CD4-positive, alpha-beta T cell (primary cell): ENCODE results near the gene ETNK2. TPM values are rescaled to one million over a fixed set of nuclear protein-coding genes. Genes with fewer than 3 reads are reported as not detected.
A peak's percentile ranks its signal among the peaks of the same experiment; 100 is the strongest.

Source experiments
- ATAC-seq: fragments of 200-7000 bp; cut with Tn5 transposase; one replicate; pipeline ENCODE4 v1.10.0; 2022; ENCODE audit warnings: mild to moderate bottlenecking; ENCODE audit not compliant: poor library complexity
- CTCF ChIA-PET: fragments of 350-600 bp; sonication (Branson Sonifier 250); formaldehyde crosslinking; loops from one replicate; lab custom pipeline; 2021; ENCODE audit warnings: antibody characterized with exemption, inconsistent platforms; lab: Charles Lee
- POLR2A ChIA-PET: fragments of 350-600 bp; sonication (Branson Sonifier 250); formaldehyde crosslinking; loops from one replicate; lab custom pipeline; 2021; ENCODE audit warnings: antibody characterized with exemption, inconsistent platforms; lab: Charles Lee
- DNase-seq, 14 experiments: peaks; one replicate each; pipeline ENCODE4 v3.0.0-alpha.2; 2013 to 2020; ENCODE audit warnings: mixed read lengths in 2 of 14
- H3K27ac ChIP-seq, 2 donors: one replicate each; pipeline versions ENCODE4 v1.5.1 to v1.7.0; 2013; ENCODE audit warnings: low read length in 2 of 2, low read depth in 1 of 2, mild to moderate bottlenecking in 1 of 2
- H3K27me3 ChIP-seq, 2 experiments: 1 replicate in 1 of 2; 2 replicates in 1 of 2; pipeline versions ENCODE4 v1.6.1 to v1.7.0; 2013; ENCODE audit warnings: low read length in 2 of 2, control low read depth in 1 of 2, mild to moderate bottlenecking in 1 of 2, moderate library complexity in 1 of 2; ENCODE audit not compliant: insufficient read depth in 2 of 2, control insufficient read depth in 1 of 2
- H3K36me3 ChIP-seq: one replicate; pipeline ENCODE4 v1.6.1; 2013; ENCODE audit warnings: low read length, control low read depth; ENCODE audit not compliant: insufficient read depth
- H3K4me1 ChIP-seq: one replicate; pipeline ENCODE4 v1.6.1; 2013; ENCODE audit warnings: low read length, control low read depth; ENCODE audit not compliant: insufficient read depth
- H3K4me3 ChIP-seq: one replicate; pipeline ENCODE4 v1.5.1; 2013; ENCODE audit warnings: mild to moderate bottlenecking, low read length, moderate library complexity
- H3K9me3 ChIP-seq, 2 experiments: 1 replicate in 1 of 2; 2 replicates in 1 of 2; pipeline versions ENCODE4 v1.6.1 to v1.7.0; 2013; ENCODE audit warnings: low read length in 2 of 2, mild to moderate bottlenecking in 2 of 2, control low read depth in 1 of 2, moderate library complexity in 1 of 2; ENCODE audit not compliant: control insufficient read depth in 1 of 2, insufficient read depth in 1 of 2
- H3K27ac Mint-ChIP-seq: one replicate; pipeline ENCODE4 v1.8.0; 2020; ENCODE audit warnings: mixed read lengths
- H3K27me3 Mint-ChIP-seq: one replicate; pipeline ENCODE4 v1.8.0; 2021; ENCODE audit warnings: mixed read lengths
- H3K36me3 Mint-ChIP-seq: one replicate; pipeline ENCODE4 v1.8.0; 2021; ENCODE audit warnings: low read depth, mixed read lengths
- H3K4me1 Mint-ChIP-seq: one replicate; pipeline ENCODE4 v1.8.0; 2021; ENCODE audit warnings: low read depth, mixed read lengths
- H3K4me3 Mint-ChIP-seq: one replicate; pipeline ENCODE4 v1.8.0; 2020; ENCODE audit warnings: mild to moderate bottlenecking, mixed read lengths
- H3K9me3 Mint-ChIP-seq: one replicate; pipeline ENCODE4 v1.8.0; 2020; ENCODE audit warnings: mixed read lengths
- CTCF ChIP-seq: fragments of 200-600 bp; IDR thresholded peaks from one replicate; pipeline ENCODE4 v1.8.0; 2022; ENCODE audit warnings: antibody characterized with exemption, mild to moderate bottlenecking
- intact Hi-C, 2 experiments: fragments of 100-400 bp; cut with DNase I in 1 of 2; cut with micrococcal nuclease in 1 of 2; formaldehyde crosslinking; loops; one replicate each; pipeline versions ENCODE4 v1.15.1 to v1.9.0; 2023 to 2025; cut with DNase I, micrococcal nuclease
- total RNA-seq, 174 experiments: library from RNA in 2 of 174; stranded (reverse) in 2 of 174; gene quantifications; one replicate each; pipeline ENCODE4 v1.2.3 and lab custom pipeline; 2021 to 2026

ETNK2 gene
- total RNA-seq, 2 experiments from 2014 or later = 11.7 to 12.9 TPM

- Mint-ChIP-seq H3K4me3 (no peak overlapping the region), H3K27ac (no peak overlapping the region), H3K4me1 (peaks cover 23% of the 10 kb centered on the region), H3K36me3 (no peaks in the 10 kb centered on the region), H3K9me3 (no peaks in the 10 kb centered on the region), H3K27me3 (peaks cover 45% of the 10 kb centered on the region)
- H3K27ac ChIP-seq = no peak overlapping the region
- H3K4me3 ChIP-seq = no peak overlapping the region
- peaks cover 22% of the 10 kb centered on the region for H3K4me1 ChIP-seq
- POLR2A ChIA-PET = no interaction called here
- no peak for ATAC-seq
- H3K27me3 ChIP-seq = peaks cover 19 to 36% of the 10 kb centered on the region in 2 experiments
- intact Hi-C loops = no loop called here
- H3K36me3 ChIP-seq = no peaks in the 10 kb centered on the region
- H3K9me3 ChIP-seq = no peaks in the 10 kb centered on the region
- no peak for TF ChIP-seq CTCF
- CTCF ChIA-PET = interaction anchor here (1.0 kb wide), 1 partner anchor 15 kb away, joined by 4 read pairs; no protein-coding TSS in a partner anchor
- no peak for DNase-seq
Observed at GRCh38 chr1:204192046-204192445, 40.2 kb upstream of the ETNK2 start.

GRCh38 chr1:204191456-204191855, 39.6 kb upstream of the ETNK2 start:
- ChIA-PET POLR2A (no interaction called here), CTCF (interaction anchor here (1.0 kb wide), 1 partner anchor 16 kb away, joined by 4 read pairs; no protein-coding TSS in a partner anchor)
- DNase-seq (no peak), ATAC-seq (no peak)
- H3K27ac ChIP-seq = no peak overlapping the region
- Mint-ChIP-seq H3K4me3 (no peak overlapping the region), H3K4me1 (peaks cover 23% of the 10 kb centered on the region), H3K27ac (no peak overlapping the region), H3K36me3 (no peaks in the 10 kb centered on the region), H3K9me3 (no peaks in the 10 kb centered on the region), H3K27me3 (peaks cover 50% of the 10 kb centered on the region)
- H3K27me3 ChIP-seq = peaks cover 21 to 42% of the 10 kb centered on the region in 2 experiments
- H3K4me1 ChIP-seq = peaks cover 22% of the 10 kb centered on the region
- no peaks in the 10 kb centered on the region for H3K36me3 ChIP-seq
- H3K9me3 ChIP-seq = no peaks in the 10 kb centered on the region
- intact Hi-C loops = no loop called here
- no peak overlapping the region for H3K4me3 ChIP-seq
- no peak for TF ChIP-seq CTCF

- POLR2A ChIA-PET = no interaction called here
- Mint-ChIP-seq H3K4me3 (no peak overlapping the region), H3K27ac (peak overlapping the region; percentile 25), H3K27me3 (peaks cover 50% of the 10 kb centered on the region), H3K4me1 (peaks cover 23% of the 10 kb centered on the region), H3K36me3 (no peaks in the 10 kb centered on the region), H3K9me3 (no peaks in the 10 kb centered on the region)
- Histone ChIP-seq H3K9me3 (no peaks in the 10 kb centered on the region), H3K27ac (no peak overlapping the region), H3K4me1 (peaks cover 22% of the 10 kb centered on the region), H3K27me3 (peaks cover 21 to 48% of the 10 kb centered on the region in 2 experiments), H3K36me3 (no peaks in the 10 kb centered on the region), H3K4me3 (no peak overlapping the region)
- ATAC-seq (peak; percentile 65), DNase-seq (peak in 4 of 14 experiments; percentile 25 to 66 (median 46))
- TF ChIP-seq CTCF = no peak
- intact Hi-C loops = no loop called here
- CTCF ChIA-PET = interaction anchor here (1.1 kb wide), 1 partner anchor 28 kb away, joined by 3 read pairs; no protein-coding TSS in a partner anchor
Observed at GRCh38 chr1:204190212-204191211, 38.7 kb upstream of the ETNK2 start.
